ENCODE data around the gene ANAPC10.

ANAPC10 gene

DNA sequence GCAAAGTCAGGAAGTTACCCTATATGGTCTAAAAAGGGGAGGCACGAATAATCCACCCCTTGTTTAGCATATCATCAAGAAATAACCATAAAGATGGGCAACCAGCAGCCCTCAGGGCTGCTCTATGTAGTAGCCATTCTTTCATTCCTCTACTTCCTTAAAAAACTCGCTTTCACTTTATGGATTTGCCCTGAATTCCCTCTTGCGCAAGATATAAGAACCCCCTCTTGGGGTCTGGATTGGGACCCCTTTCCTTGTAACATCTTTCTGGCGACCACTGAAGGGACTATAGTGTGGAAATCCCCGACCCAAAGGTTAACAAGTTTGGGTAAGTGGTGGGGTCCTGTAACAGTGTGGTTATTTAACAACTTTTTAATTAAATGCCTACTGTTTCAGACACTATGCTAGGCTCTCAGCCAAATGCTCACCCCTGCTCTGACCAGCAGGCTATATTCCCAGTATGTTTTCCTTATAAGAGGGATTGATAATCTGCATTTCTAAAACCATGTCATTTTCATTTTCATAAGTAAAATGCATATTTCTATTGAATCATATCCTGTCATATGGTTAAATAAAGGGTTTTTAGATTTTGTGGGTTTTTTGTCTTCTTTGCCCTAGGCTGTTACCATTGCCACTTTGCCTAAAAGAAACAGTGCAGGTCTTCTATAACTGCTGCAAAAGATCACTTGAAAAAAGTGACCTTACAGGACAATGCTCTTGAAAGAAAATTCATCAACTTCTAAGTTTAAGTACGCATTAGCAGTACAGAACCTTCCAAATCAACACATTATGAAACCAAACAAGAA lies 41.5 kb downstream of the ANAPC10 start:
- TF ChIP-seq, protein P1, sequence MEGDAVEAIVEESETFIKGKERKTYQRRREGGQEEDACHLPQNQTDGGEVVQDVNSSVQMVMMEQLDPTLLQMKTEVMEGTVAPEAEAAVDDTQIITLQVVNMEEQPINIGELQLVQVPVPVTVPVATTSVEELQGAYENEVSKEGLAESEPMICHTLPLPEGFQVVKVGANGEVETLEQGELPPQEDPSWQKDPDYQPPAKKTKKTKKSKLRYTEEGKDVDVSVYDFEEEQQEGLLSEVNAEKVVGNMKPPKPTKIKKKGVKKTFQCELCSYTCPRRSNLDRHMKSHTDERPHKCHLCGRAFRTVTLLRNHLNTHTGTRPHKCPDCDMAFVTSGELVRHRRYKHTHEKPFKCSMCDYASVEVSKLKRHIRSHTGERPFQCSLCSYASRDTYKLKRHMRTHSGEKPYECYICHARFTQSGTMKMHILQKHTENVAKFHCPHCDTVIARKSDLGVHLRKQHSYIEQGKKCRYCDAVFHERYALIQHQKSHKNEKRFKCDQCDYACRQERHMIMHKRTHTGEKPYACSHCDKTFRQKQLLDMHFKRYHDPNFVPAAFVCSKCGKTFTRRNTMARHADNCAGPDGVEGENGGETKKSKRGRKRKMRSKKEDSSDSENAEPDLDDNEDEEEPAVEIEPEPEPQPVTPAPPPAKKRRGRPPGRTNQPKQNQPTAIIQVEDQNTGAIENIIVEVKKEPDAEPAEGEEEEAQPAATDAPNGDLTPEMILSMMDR (conservative IDR thresholded peaks at IDR 0.05; ENCODE audit: low read depth, low read length): no peak
- H3K4me3 ChIP-seq (ENCODE audit: low read length): no peak overlapping the region
- no peak for DNase-seq (ENCODE audit: low read depth)

DNA sequence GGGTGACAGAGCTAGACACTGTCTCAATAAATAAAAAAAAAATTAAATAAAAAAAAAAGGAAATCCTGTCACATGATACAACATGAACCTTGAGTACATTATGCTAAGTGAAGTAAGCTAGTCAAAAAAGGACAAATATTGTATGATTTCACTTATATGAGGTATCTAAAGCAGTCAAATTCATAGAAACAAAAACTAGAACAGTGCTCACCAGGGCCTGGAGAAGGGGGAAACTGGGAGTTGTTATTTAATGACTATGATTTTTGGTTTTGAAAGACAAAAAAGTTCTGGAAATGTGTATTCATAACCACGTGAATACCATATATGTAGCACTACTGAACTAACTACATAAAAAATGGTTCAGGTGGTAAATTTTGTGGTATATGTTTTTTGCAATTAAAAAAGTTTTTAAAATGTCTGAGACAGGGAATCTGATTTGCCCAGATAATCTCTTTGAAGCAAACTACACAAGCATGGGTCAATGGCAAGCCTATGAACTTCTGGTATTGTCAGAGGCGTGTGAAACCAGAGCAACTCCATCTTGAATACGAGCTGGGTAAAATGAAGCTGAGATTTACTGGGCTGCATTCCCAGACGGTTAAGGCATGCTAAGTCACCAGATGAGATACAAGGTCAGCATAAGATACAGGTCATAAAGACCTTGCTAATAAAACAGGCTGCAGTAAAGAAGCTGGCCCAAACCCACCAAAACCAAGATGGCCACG lies 42.3 kb downstream of the ANAPC10 start:
- H3K4me3 ChIP-seq (ENCODE audit: low read length): no peak overlapping the region
- DNase-seq (ENCODE audit: low read depth): no peak
- TF ChIP-seq, protein P1 (conservative IDR thresholded peaks at IDR 0.05; ENCODE audit: low read depth, low read length): no peak

DNA sequence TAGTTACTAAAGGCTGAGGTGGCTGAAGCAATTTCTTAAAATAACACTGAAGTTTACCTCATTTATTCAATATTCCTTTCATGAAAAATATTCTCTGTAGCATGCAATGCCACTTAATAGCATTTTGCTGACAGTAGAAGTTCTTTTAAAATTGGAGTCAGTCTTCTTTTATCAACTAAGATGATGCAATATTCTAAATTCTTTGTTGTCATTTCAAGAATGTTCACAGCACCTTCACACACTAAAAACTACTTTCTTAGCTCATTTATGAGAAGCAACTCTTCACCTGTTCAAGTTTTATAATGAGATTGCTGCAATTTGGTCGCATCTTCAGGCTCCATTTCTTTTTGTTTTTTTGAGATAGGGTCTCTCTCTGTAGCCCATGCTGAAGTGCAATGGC lies 48.8 kb downstream of the ANAPC10 start:
- TF ChIP-seq, protein P1 (conservative IDR thresholded peaks at IDR 0.05; ENCODE audit: low read depth, low read length): no peak
- no peak overlapping the region for H3K4me3 ChIP-seq (ENCODE audit: low read length)
- no peak for DNase-seq (ENCODE audit: low read depth)

DNA sequence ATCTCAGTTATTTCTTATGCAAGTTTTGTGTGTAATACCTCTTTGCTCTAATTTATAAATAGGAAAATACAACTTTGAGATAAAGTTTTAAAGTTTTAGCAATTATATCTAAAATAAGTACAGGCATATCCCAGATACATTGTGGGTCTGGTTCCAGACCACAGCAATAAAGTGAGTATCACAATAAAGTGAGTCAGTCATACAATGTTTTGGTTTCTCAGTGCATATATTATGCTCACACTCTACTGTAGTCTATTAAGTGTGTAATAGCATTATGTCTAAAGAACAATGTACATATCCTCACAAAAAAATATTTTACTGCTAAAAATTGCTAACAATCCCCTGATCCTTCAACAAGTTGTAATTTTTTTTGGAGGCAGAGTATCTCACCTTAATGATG lies 49.2 kb downstream of the ANAPC10 start:
- H3K4me3 ChIP-seq (ENCODE audit: low read length): no peak overlapping the region
- TF ChIP-seq, protein P1 (conservative IDR thresholded peaks at IDR 0.05; ENCODE audit: low read depth, low read length): no peak
- no peak for DNase-seq (ENCODE audit: low read depth)

DNA sequence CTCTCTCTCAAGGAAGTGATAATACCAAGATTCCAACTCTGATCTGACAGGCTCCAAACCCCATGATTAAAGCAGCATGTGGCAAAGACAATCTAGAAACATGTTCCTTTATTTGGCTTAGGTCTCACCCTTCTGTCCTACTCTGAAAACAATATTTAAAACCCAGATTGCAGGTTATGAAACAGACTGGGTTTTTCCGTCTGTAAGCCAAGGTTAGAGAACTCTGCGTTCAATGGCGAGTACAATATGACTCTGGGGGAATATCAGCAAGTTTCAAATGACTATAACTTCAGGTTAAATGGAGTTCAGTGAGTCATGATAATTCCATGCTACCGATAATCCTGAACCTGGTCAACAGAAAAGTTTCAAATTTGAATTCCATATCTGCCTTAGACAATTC lies 50.8 kb downstream of the ANAPC10 start:
- no peak overlapping the region for H3K4me3 ChIP-seq (ENCODE audit: low read length)
- TF ChIP-seq, protein P1 (conservative IDR thresholded peaks at IDR 0.05; ENCODE audit: low read depth, low read length): no peak
- DNase-seq (ENCODE audit: low read depth): peak; percentile 8

DNA sequence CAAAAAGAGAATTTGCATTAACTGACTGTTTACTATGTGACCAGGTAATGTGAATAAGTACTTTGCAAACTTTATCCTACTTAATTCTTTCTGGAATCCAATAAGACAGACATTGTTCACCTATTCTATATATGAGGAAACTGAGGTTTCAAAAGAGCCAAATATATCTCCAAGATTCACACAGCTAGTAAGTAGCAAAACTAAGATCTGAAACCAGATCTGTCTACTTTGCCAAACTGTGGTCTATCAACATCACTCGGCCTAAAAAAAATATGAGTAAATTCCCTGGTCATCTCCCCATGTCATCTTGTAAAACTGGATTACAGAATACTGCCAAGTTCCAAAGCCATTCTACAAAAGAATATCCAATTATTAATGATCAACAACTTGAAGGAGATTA lies 52.8 kb downstream of the ANAPC10 start:
- TF ChIP-seq, protein P1 (conservative IDR thresholded peaks at IDR 0.05; ENCODE audit: low read depth, low read length): no peak
- H3K4me3 ChIP-seq (ENCODE audit: low read length): no peak overlapping the region
- no peak for DNase-seq (ENCODE audit: low read depth)

DNA sequence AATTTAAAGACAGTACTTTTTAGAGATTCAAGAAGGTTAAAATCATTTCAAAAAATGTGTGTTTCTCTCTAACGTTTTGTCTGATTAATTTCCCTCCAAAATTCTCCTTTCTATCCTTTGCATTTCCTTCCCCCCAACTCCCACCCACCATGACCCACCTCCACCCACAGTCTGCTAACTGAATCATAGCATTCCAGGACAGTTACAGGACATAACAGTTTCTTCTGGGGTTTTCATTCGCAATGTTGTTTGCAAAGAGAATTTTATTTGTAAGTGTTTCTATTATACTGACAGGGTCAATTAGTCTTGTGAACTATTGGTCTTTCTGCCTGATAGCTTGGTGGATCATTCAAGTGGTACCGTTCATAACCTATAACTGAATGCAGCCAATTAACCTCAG lies 53.7 kb downstream of the ANAPC10 start:
- H3K4me3 ChIP-seq (ENCODE audit: low read length): no peak overlapping the region
- TF ChIP-seq, protein P1 (conservative IDR thresholded peaks at IDR 0.05; ENCODE audit: low read depth, low read length): no peak
- no peak for DNase-seq (ENCODE audit: low read depth)
